ENCODE measurements around the gene ZNF200.
"Not testable (repeated sequence)": the region's sequence is repeated elsewhere in the genome, so short reads cannot be mapped to it uniquely, and the experiment has no call there.

The ZNF200 gene

GRCh38 chr16:3252967-3253366 is 18.0 kb upstream of the ZNF200 start:
- no peak for FAIRE-seq

GRCh38 chr16:3249451-3249850 is 14.5 kb upstream of the ZNF200 start:
- FAIRE-seq, result no peak

- FAIRE-seq, result no peak
Observed at GRCh38 chr16:3249020-3249419, 14.1 kb upstream of the ZNF200 start.

- FAIRE-seq, result no peak
Observed at GRCh38 chr16:3248596-3248995, 13.6 kb upstream of the ZNF200 start.

GRCh38 chr16:3246876-3247275 is 11.9 kb upstream of the ZNF200 start:
- no peak for FAIRE-seq

GRCh38 chr16:3246002-3246401 is 11.0 kb upstream of the ZNF200 start:
- no peak for FAIRE-seq

- FAIRE-seq, result no peak
Observed at GRCh38 chr16:3243882-3244281, 8.9 kb upstream of the ZNF200 start.

GRCh38 chr16:3242709-3243108 is 7.8 kb upstream of the ZNF200 start:
- FAIRE-seq, result no peak

GRCh38 chr16:3241761-3242160 is 6.8 kb upstream of the ZNF200 start:
- FAIRE-seq, result no peak

- no peak for FAIRE-seq
Observed at GRCh38 chr16:3235856-3236669, 1.1 kb upstream of the ZNF200 start.

GRCh38 chr16:3234543-3234856 is 458 bp downstream of the ZNF200 start:
- FAIRE-seq, result no peak

- no peak for FAIRE-seq
Observed at GRCh38 chr16:3223913-3224515, 10.9 kb downstream of the ZNF200 start.

- no peak for FAIRE-seq
Observed at GRCh38 chr16:3220839-3221238, 14.1 kb downstream of the ZNF200 start.

- FAIRE-seq, result no peak
Observed at GRCh38 chr16:3216263-3216640, 18.7 kb downstream of the ZNF200 start.

- FAIRE-seq, result no peak
Observed at GRCh38 chr16:3215601-3216262, 19.2 kb downstream of the ZNF200 start.

- FAIRE-seq, result no peak
Observed at GRCh38 chr16:3214904-3215600, 19.9 kb downstream of the ZNF200 start.

- no peak for FAIRE-seq
Observed at GRCh38 chr16:3212567-3212966, 22.4 kb downstream of the ZNF200 start.

GRCh38 chr16:3212006-3212405 is 23.0 kb downstream of the ZNF200 start:
- FAIRE-seq, result no peak

- no peak for FAIRE-seq
Observed at GRCh38 chr16:3207086-3207953, 27.6 kb downstream of the ZNF200 start.

- not testable (repeated sequence) for FAIRE-seq
Observed at GRCh38 chr16:3205939-3206338, 29.0 kb downstream of the ZNF200 start.

- FAIRE-seq, result no peak
Observed at GRCh38 chr16:3202903-3203539, 31.9 kb downstream of the ZNF200 start.
